HG02884 (cell line): Measurements from ENCODE around the gene KCND3.
"Not testable (repeated sequence)": the region's sequence is repeated elsewhere in the genome, so short reads cannot be mapped to it uniquely, and the experiment has no call there.

Experiments used
- ATAC-seq: cut with Tn5 transposase; IDR thresholded peaks from one replicate; pipeline ENCODE4 v1.9.1; 2021; ENCODE audit warnings: mild to moderate bottlenecking, moderate library complexity; ENCODE audit not compliant: unreplicated experiment

The KCND3 gene

DNA sequence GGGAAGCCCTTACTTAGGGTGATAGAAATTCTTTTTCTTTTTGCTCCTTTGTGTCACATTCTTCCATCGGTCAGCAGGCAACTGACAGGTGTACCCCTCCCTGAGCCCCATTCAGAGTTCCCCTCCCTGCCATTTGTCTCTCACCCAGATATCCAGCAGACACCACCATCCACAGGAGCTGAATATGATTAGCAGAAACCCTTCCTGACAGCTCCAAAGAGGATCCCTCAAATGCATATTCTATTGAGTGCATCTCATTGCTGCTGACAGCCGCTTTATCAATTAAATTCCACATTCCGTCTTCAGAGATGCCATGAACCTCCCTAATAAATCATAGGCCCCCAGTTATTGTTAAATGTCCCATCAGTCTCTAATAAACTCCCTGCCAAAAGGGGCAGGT lies 239.8 kb downstream of the KCND3 start:
- ATAC-seq, result no peak

DNA sequence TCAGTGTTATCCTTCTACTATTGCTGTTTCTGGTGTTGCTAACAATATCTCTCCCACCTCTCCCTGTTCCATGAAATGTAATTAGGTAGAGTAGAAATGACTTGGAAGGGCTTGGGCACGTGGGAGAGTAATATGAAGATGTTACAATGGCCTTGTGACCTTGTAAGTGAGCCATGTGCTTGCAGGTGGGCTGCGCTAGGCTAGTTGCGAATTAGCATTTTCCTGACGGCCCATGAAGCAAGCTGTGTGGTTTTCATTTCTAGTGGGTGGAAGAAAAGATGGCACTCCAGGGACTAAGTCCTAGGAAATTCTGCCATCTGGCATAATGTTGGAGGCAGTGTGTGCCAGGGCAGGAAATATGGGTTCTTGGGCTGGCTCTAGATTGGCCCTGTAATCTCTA lies 241.5 kb downstream of the KCND3 start:
- no peak for ATAC-seq

DNA sequence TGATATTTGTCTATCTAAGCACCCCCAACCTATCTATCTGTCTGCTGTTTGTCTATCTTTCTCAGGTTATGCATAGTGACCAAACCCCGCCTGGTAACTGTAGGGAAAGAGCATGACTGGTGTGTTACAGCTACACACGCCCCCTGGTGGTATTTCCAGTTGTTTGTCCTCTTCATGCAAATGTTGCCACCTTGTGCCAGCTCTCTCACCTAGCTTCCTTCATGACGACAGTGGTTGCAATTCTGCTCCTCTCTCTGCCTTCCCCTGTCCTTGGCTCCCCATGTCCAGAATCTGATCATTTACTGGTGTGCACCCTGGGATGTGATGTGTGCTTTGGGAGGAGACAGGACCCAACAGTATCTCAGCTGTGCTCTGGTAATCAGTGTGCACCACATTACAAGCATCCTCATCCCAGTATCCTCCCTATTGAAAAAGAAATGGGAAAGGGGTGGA lies 242.2 kb downstream of the KCND3 start:
- peak; percentile 73 for ATAC-seq

DNA sequence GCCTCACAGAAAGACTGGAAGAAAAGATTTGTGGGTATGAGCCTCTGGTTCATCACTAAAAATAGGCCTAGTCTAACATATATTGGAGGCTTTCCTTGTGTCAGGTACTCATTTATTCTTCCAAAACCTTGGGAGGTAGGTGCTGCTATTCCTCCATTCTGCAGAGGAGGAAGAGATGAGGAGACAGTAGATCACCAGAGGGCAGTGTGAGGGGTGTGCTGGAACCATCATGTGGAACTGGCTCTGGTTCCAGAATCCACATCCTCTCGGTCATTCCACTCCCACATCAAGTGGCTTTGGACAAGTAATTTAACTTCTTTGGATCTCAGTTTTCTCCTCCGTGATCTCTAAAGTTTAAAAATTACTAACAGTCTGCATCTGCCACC lies 242.9 kb downstream of the KCND3 start:
- no peak for ATAC-seq

DNA sequence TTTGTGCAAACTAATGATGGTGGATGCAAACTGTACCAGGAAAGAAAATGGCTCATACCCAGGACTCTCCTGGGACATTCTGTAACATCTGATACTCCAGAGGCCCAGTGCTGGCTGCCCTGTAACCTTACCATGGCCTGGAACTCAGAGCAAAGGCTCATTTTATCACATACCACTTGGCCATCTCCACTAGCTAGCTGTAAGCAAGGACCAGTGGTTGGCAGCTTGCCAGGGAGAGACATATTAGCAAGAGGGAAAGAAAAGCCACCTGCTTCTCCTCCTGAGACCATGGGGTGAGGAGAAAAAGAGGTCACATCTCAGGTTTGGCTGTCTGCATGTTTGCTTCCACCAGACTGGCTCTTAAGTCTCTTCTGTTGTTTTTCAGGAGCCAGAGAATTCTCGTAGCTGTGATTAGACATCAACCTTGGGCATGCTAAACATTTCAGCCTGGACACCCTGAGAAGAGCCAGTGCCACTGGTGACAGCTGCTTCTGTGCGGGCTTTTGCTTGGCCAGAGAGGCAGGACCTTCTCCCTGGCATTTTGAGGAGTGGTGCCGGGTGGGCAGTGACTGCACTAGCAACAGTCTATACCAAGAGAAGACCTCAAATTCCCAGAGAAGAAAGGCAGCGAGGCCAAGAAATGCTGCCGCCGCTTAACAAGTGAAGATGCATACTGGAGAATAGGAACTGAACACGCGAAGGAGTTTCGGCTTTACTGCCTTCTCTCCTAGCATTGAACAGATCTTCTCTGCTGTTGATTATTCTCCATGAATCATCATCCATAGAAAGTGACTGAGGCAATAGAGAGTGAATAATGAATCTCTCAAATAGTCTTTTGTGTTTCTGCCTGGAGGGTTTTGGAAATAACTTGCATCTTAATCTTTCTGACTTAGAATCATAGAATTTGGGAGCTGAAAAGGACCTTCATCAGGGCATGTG lies 243.5 kb downstream of the KCND3 start:
- ATAC-seq, result no peak

DNA sequence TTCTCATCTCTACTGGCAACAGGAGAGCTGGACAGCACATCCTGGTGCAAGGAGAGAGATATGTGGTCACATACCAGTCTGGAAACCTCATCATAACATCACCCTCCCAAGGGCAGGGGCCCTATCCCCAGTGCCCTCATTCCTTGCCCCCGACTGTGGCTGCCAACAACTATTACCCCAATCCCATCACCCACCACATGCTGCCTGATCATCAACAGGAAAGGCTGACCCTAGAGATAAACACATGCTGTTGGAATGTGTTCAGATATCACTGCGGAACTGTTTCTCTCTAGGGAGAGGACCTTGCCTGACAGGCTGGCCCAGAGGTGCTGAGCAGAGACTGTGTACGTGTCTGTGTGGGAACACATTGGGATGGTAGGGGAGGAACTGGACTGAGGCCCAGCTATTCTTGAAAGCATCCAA lies 245.8 kb downstream of the KCND3 start:
- ATAC-seq, result no peak

DNA sequence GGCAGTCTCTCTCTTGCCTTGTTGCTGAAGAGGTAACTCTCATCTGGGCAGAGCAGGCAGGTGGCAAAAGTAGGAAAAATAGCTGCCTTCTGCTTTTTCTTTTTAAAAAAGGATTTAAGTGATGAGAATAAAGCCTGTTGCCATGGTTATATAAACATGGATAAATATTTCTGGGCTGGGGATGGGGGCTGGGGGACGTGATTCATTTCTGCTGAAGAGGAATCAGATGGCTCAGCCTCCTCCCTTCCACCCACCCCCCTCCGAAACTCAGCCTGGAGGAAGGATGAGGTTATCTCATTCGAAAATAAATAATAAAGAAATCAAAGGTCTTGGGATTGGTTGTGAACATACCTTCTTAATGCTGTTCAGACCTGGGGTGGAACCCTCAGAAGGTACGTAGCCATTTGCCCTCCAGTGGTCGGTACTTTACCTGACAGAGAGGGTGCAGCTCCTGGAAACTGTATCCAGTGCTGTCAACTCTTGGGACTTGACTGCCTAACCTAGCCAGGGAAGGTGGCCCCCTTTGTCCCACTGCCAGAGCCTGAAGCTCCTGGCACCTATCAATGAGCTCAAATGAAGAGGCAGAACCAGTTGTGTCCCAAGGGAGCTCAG lies 246.4 kb downstream of the KCND3 start:
- ATAC-seq, result no peak

DNA sequence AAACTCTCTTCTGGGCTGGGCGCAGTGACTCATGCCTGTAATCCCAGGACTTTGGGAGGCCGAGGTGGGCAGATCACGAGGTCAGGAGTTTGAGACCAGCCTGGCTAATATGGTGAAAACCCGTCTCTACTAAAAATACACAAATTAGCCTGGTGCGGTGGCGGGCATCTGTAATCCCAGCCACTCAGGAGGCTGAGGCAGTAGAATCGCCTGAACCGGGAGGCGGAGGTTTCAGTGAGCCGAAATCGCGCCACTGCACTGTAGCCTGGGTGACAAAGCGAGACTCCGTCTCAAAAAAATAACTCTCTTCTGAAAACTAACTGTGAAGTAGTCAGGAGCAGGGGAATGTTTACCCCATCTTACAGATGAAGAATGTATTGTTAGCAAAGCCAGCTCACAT lies 247.2 kb downstream of the KCND3 start:
- ATAC-seq, result not testable (repeated sequence)

DNA sequence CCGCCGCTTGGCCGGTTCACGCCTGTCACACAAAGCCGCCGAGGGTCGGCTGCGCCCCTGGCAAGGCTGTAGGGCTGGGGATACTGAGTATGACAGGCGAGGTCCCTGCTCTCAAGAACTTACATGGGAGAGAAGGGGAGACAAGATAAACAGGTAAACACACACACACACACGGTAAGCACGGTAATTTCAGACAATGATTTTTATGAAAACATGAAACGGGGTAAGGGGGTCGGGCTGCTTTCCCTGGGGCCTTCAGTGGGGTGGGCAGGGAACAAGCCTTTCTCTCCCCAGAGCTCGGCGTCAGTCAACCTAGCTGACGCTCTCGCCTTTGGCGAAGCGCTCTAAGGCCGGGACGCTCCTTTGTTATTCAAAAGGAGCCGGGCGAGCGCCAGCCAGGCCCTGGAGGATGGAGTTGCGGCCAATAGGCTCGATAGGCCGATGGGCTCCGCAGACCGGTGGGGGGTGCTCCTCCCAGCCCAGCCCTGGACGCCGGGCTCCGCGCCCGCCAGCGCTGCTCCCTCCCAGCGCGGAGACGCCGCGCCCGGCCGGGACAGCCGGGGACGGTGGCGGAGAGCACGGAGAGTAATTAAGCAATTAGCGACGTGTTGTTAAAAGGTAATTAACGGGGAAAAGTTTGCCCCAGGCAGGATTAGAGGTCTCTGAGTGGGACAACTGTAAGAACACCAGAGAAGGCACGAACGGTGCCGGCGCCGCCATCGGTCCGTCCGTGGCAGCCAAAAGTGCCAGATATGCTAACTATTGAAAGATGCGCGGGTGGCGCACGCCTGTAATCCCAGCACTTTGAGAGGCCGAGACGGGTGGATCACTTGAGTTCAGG lies 249.3 kb downstream of the KCND3 start:
- no peak for ATAC-seq

DNA sequence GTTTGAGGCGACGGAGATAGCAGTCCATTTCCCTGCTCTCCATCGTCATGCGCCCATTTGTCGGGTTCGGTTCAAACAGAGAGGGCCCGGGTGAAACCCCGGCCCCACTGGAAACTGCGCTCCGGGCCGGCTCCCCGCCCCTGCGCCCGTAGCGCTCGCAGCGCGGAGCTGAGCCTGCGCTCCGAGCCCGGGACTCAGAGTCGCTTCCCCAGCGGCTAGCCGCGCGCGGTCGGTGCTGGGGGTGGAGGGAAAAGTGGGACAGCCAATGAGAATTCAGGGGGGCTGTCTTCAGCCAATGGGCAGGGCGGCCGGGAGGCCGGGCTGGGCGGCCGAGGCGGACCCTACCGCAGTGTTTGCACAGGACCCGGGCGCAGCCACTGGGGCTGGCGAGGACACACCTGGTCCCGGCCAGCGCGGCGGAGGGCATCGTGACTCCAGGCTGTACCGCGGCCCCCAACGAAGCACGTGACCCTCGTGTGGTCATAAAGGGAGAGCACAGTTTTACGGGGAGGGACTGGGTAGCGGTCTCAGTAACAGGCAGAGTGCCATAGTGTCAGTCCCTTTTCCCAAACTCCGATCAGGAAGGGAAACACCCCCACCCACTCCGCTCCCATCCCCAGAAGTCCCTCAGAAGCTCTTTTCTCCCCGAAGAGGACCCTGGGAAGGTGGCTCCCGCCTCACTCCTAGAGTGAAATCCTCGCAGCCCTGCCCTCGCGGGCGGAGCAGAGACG lies 250.1 kb downstream of the KCND3 start, which contains the start of gene INKA2:
Gene INKA2 (minus strand): TSS at position 202 of the 731 bp plus-strand sequence. CDS start 153 bp downstream, at position 49.
- peak; percentile 85 for ATAC-seq

DNA sequence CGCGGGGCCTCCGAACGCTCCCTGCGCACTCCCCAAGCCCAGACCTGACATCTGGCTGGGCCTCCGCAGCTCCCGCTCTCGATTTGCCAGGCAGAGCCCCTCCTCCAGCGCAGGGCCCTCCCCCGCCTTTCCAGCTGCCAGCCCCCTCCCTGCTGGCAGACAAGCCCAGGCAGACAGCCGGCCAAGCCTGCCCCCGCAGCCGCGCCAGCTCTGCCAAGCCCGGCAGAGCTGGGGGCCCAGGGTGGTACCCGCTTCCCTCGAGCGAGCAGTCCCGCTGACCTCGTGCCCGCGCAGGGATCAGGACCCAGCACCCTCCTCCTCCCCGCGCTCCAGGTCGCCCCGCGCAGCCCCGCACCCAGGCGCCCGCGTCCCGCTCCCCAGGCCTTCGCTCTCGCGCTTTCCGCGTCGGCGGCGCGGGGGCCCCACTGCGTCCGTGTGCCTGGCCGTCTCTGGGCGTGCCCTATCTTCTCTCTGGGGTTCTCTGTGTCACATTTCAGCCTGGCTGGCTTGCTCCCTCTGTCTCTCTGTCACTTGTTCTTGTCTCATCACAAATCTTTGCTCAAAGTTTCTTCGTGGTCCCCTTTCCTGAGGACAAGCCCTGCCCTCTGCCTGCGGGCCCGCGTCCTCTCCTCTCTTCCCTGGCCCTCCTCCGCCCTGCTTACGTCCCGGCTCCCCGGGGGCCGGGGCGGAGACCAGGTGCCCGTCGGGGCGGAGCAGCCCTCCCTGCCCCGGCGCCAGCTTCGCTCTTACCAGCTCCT lies 250.9 kb downstream of the KCND3 start:
- peak; percentile 40 for ATAC-seq

DNA sequence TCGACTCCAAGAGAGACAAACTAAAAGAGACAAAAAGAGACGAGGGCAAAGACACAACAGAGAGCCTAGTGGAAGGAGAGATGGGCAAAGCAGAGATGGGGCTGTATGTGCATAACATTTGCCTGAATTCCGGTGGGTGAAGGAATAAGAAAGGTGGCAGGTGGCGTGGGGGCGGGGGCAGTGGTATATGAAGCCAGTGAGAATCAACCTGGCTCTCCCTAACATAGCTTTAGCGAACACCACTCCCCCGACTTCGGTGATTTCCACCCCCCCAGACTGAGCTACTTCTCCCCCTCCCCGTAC lies 251.4 kb downstream of the KCND3 start:
- no peak for ATAC-seq

DNA sequence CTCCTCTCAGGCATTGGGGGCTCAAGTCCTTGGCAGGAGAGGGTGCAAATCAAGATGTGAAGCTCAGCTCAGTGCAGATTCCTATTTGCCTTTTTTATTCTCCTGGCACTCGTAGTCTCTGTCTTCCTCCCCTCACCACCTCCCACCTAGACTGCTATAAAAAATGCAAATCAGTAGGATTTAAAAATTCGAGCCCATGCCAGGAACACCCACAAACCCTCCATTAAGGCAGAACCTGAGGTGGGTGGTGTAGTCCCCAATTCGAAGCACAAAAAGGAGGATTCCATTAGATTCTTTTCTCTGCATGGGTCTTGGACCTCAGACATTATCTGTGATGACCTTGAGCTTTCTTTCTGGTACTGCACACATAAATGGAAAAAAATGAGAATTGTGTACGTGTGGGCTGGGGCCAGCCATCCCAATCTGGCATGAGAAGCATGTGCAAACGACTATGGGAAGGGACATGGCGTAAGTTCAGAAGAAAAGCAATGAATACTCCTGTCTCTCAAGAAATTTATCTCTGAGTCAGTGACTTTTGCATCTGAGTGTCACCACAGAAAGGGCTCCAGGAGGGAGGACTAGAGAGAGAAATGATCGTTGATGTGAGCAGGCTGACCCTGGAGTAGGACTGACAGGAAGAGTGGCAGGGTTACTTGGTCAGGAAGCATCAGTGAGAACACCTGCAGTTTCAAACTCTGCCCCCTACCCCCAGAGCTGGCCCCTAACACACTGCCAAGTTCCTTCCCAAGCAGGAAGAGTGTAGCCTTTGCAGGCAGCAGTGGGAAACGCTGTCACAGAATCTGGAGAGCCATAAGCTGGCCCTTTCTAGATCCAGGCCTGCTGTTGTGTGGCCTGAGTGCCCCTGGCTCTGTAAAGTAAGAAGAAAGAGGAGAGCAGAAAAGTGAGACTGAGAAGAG lies 252.0 kb downstream of the KCND3 start:
- no peak for ATAC-seq

DNA sequence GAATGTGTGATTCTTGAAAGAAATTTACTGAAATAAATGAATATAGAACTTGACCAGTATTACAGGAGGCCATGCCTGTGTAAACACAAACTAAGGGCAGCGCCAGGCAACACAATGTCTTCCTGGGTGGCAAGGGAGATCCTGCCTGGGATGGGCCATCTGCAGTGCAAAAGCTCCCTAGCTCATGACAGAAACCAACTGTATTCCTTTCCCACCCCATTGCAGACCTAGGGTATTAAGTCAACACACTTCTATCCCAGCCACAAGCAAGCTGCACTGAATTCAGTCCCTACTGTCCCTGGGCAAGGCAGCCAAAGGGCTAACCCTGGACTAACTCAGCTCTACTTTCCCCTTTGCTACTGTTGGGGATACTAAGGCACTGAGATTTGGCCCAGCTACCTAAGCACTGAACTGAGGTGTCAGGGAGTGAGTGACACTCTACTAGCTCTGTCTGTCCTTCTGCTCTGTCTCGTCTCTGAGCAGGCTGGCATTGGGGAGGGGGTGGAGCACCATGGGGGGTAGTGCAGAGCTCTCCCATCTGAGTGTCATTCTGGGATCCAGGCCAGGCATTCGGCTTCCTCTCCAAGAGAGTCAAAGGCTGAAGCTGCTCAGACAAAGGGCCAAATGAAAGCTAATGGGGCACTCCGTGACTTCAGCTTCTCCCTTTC lies 252.8 kb downstream of the KCND3 start:
- no peak for ATAC-seq

DNA sequence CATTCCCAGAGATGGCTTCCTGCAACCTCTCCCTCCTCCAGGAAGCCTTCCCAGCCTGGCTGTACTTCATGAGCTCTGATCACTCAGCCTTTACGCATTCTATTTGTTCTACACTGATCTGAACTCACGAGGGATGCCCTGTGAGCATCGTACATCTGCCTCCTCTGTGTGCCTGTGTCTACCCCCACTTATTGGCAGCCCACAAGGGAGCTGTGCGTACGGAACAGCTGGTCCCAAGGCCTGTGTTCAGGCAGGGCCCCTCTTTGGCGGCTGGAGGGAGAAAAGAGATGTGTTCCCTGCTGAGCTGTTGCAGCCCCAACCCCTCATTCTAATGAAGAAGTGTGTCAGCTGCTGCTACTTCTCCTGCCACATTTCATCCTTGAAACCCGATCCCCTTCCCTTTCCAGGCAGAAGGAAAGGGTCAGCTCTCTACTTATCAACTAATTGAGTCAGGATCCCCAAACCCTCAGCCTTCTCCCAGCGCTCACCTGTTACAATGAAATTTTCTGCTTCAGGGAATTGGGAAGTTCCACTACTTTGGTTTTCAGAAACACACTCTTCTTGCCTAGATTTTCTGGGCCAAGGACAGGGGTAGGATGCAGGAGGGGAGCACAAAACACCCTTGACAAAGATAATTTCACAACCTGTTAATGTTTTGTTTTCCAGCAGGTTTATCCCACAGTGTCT lies 253.5 kb downstream of the KCND3 start:
- no peak for ATAC-seq

DNA sequence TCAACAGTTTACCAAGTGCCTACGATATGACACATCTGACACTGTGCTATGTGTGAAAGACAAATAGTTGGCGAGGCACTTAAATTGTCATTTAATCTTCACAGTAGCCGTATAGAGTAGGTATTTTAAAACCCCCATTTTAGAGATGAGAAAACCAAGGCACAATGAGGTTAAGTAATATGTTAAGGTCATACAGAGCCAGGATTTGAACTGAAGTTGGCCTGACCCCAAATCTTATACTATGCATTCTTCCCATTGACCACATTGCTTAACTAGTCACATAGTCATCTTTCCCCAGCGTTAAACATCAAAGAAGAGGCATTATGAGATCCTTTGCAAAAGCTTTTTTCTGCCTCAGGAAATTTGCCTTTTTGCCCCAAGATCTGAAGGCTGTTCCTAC lies 254.1 kb downstream of the KCND3 start:
- no peak for ATAC-seq

DNA sequence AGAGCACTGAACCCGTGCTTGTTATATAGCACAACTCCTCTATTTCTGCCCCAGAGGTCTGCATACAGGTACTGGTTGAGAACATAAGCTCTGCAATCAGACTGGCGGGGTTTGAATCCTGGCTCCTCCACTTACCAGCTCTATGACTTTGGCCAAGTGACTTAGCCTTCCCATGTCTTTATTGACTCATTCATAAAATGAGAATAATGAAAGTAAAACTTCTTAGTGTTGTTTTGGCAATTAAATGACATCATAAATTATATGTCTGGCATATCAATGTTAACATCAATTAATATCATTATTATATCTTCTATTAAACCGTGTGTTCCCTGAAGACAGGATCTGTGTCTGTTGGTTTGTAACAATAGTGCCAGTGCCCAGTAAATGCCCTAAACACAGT lies 254.6 kb downstream of the KCND3 start:
- no peak for ATAC-seq

DNA sequence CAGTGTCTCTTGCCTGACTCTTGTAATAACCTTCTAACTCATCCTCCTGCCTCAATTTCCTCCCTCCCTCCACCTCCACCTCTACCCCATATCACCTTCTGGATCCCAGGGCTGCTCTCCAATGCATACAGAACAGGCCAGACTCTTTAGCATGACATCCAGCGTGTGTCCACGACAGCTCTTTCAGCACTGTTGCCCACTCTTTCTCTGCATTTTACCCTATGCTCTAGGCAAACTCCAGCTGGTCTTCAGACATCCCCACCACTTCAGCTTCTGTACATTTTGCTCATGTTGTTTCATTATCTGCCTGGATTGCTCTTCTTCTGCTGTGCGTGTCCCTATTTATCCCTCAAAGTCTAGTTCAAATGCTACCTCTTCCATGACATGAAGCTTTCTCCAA lies 255.0 kb downstream of the KCND3 start:
- no peak for ATAC-seq
